Muscle of leg (tissue), 11 donors: ENCODE results near the gene AATK. TPM values are rescaled to one million over a fixed set of nuclear protein-coding genes. Genes with fewer than 3 reads are reported as not detected.

Experiments used
- DNase-seq: peaks from one replicate; pipeline ENCODE4 v3.0.0; 2013
- H3K27ac ChIP-seq: one replicate; pipeline ENCODE4 v1.5.1; 2013; ENCODE audit warnings: mild to moderate bottlenecking, low read length, control low read depth
- H3K27me3 ChIP-seq: one replicate; pipeline ENCODE4 v1.6.1; 2013; ENCODE audit warnings: low read length; ENCODE audit not compliant: control insufficient read depth, insufficient read depth
- H3K36me3 ChIP-seq: one replicate; pipeline ENCODE4 v1.6.1; 2013; ENCODE audit warnings: low read length; ENCODE audit not compliant: control insufficient read depth, insufficient read depth
- H3K4me1 ChIP-seq: one replicate; pipeline ENCODE4 v1.6.1; 2013; ENCODE audit warnings: low read length; ENCODE audit not compliant: control insufficient read depth, insufficient read depth
- H3K4me3 ChIP-seq: one replicate; pipeline ENCODE4 v1.5.1; 2013; ENCODE audit warnings: low read length, control low read depth
- H3K9me3 ChIP-seq: replicated peaks from 2 replicates; pipeline ENCODE4 v1.6.1; 2013; ENCODE audit warnings: low read depth, low read length; ENCODE audit not compliant: control insufficient read depth
- WGBS: methylation state at CpG from one replicate; pipeline ENCODE4 v1.1.5; 2013; ENCODE audit warnings: missing lambda C conversion rate; ENCODE audit not compliant: insufficient coverage; 5-methylcytosine and 5-hydroxymethylcytosine counted together
- polyA plus RNA-seq, 8 donors: library from polyadenylated mRNA; unstranded; fragments of 120-200 nt; gene quantifications; one replicate each; pipeline versions ENCODE4 v1.2.1 to v1.2.3, GENCODE V29; 2013; ENCODE audit warnings: inconsistent platforms in 1 of 8, low replicate concordance in 1 of 8; ENCODE audit not compliant: insufficient read length in 8 of 8, insufficient read depth in 1 of 8
- total RNA-seq: library from RNA; stranded (reverse); fragments of 120-200 nt; gene quantifications from one replicate; pipeline ENCODE4 v1.2.4, GENCODE V29; 2013

AATK gene
- total and polyA plus RNA-seq, 9 donors = 6.3 to 18.1 (median 9.6) TPM

DNA sequence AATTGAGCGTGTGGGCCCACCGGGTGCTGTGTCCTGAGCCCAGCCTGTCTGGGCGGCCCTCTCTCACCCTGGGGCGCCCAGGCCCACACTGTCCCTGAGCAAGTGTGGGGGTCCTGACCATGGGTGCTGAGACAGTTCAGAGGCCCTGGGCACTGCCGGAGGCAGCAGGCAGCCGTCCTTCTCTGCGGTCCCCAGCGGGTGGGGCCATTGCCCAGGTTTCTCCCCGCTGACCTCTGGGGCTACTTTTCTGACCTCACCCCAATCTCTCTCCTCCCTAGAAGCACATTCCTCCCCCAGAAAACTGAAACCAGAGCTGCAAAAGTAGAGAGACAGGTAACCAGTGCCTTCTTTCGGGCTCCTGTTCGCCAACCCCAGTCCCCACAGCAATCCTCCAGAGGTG is 36.7 kb downstream of the AATK start:
- H3K27ac ChIP-seq = no peak overlapping the region
- no peak for DNase-seq
- peaks cover 32% of the 10 kb centered on the region for H3K4me1 ChIP-seq
- no peak overlapping the region for H3K4me3 ChIP-seq
- H3K9me3 ChIP-seq = no peaks in the 10 kb centered on the region
- H3K27me3 ChIP-seq = no peaks in the 10 kb centered on the region
- WGBS = 73% methylated on average over 10 of the region's 11 CpGs
- H3K36me3 ChIP-seq = peaks cover 6% of the 10 kb centered on the region

DNA sequence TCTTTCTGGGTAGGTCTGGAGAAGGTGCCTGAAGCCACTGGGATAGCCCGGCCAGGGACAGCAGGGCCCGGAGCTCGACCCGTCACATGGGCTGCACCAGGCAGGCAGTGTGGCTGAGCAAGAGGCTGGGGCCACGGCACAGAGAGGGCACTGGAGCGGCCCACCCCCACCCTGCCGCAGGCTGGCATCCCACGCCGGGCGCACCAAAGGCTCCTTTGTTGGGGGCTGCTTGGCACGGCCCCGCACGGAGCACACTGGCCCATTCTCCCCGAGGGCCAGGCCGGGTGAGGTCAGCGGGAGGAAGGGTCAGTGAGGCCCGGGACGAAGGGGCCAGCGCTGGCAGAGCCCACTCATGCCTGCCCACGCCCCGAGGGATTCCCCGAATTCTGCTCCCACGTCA is 37.2 kb downstream of the AATK start:
- H3K27ac ChIP-seq = no peak overlapping the region
- H3K36me3 ChIP-seq = peaks cover 6% of the 10 kb centered on the region
- 92% methylated on average over 22 of the region's 23 CpGs for WGBS
- no peaks in the 10 kb centered on the region for H3K9me3 ChIP-seq
- no peak overlapping the region for H3K4me3 ChIP-seq
- no peak for DNase-seq
- H3K4me1 ChIP-seq = peaks cover 35% of the 10 kb centered on the region
- no peaks in the 10 kb centered on the region for H3K27me3 ChIP-seq

DNA sequence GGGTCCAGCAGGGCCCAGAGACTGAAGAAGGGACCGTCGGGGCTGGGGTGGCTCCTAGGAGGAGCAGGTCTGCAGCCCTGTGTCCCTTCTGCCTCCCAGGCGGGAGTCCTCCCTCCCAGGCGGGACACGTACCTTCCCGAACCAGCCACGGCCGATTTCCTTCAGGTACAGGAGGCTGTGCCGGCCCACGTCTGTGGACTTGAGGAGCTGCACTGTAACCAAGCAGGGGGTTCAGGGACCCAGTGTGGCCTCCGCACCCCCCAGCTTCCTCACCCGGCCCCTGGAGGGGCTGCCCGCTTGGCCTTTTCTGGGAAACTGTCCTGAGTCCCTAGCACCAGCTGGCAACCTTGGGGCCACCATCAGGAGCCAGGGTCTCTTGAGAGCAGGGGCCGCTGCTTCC is 37.7 kb downstream of the AATK start:
- H3K4me3 ChIP-seq = no peak overlapping the region

DNA sequence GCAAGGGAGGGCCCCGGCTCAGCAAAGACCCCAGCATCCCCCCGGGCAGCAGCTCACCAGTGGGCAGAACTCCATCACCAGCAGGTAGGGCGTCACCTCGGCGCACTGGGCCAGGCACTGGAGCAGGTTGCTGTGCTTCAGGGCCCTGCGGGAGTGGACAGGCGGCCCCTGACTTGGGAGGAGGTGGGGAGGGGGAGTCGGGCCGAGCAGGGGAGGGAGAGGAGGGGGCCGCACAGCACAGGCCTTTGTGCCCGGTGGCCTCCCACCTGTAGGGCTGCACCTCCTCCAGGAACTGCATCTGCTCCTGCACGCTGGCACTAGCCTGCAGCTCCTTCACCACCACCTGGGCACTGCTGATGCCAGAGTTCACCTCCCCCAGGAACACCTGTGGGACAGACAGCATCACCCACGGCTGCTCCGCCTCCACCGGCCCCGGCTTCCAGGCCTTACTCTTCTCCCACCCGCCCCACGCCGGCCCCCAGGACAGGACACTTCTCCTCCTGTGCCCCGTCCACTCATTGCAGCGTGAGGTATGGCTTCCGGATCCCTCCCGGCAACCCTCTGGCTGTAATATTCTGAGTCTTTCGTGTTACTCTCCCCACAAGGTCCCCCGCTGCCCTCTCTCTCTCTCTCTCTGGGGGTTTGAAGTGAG is 38.4 kb downstream of the AATK start:
- no peak overlapping the region for H3K27ac ChIP-seq
- H3K4me3 ChIP-seq = no peak overlapping the region
- WGBS = 69% methylated on average over 11 of the region's 25 CpGs
- H3K9me3 ChIP-seq = no peaks in the 10 kb centered on the region
- H3K36me3 ChIP-seq = peaks cover 6% of the 10 kb centered on the region
- peaks cover 42% of the 10 kb centered on the region for H3K4me1 ChIP-seq
- H3K27me3 ChIP-seq = peaks cover 3% of the 10 kb centered on the region
- no peak for DNase-seq

More for the DNA sequence above, 37.7 kb downstream of the AATK start:
- WGBS = 78% methylated on average over 14 of the region's 14 CpGs
- Histone ChIP-seq H3K27me3 (no peaks in the 10 kb centered on the region), H3K27ac (no peak overlapping the region), H3K9me3 (no peaks in the 10 kb centered on the region), H3K4me1 (peaks cover 36% of the 10 kb centered on the region), H3K36me3 (peaks cover 6% of the 10 kb centered on the region)
- DNase-seq = no peak

DNA sequence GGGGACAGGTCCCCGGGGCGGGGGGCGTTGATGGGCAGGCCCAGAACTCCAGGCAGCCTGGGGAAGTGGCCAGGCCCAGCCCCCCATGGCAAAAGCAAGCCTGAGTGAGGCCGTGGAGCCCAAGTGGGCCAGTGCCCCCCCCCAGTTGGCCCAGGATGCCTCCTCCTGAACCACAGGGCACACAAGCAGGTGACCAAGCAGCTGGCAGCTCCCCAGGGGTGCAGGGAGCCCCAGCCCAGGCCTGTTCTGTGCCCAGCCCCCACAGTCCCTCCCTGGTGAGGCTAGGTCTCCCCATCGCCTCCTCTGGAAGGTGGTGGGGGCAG is 38.9 kb downstream of the AATK start:
- H3K9me3 ChIP-seq = no peaks in the 10 kb centered on the region
- WGBS = 63% methylated on average over 2 of the region's 5 CpGs
- no peak overlapping the region for H3K4me3 ChIP-seq
- no peak overlapping the region for H3K27ac ChIP-seq
- peaks cover 5% of the 10 kb centered on the region for H3K27me3 ChIP-seq
- peaks cover 6% of the 10 kb centered on the region for H3K36me3 ChIP-seq
- no peak for DNase-seq
- H3K4me1 ChIP-seq = peaks cover 42% of the 10 kb centered on the region

DNA sequence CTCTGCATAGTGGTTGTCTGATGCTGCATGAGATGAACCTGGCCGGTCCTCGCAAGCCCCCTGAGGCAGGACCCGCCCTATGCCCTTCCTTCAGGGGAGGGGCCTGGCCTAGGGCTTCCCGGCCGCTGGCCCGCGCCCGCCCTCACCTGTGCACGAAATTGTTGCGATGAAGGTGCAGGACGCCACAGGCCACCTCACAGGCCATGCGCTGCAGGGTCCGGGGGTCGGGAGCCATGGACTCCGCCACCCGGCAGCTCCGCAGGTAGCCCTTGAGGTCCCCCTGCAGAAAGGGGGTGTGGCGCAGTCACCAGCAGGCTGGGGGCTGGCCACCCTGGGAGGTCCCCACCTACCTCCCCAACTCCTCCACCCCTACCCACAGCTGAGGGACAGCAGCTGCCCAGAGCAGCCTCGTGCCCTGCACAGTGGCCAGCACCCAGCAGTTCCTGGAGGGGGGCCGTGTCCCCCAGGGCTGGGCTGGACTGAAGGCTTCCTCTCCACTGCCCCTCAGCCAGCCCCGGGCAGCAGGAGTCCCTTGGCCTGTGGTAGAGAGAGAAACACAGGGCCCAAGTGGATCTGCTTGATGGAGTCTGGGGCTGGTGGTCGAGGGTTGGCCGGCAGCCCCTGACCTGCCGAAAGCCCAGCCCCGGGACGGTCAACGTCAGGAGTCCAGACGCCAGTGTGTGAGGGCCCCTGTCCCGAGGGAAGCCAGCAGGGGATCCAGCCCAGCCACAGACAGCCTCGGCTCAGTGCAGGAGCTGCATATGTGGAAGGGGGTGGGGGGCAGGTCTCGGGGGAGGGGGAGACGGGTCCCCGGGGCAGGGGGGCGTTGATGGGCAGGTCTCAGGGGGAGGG is 39.5 kb downstream of the AATK start:
- Histone ChIP-seq H3K27me3 (peaks cover 9% of the 10 kb centered on the region), H3K27ac (peak overlapping the region; percentile 6), H3K36me3 (peaks cover 6% of the 10 kb centered on the region), H3K4me1 (peaks cover 42% of the 10 kb centered on the region), H3K4me3 (no peak overlapping the region), H3K9me3 (no peaks in the 10 kb centered on the region)
- 55% methylated on average over 21 of the region's 34 CpGs for WGBS
- no peak for DNase-seq

DNA sequence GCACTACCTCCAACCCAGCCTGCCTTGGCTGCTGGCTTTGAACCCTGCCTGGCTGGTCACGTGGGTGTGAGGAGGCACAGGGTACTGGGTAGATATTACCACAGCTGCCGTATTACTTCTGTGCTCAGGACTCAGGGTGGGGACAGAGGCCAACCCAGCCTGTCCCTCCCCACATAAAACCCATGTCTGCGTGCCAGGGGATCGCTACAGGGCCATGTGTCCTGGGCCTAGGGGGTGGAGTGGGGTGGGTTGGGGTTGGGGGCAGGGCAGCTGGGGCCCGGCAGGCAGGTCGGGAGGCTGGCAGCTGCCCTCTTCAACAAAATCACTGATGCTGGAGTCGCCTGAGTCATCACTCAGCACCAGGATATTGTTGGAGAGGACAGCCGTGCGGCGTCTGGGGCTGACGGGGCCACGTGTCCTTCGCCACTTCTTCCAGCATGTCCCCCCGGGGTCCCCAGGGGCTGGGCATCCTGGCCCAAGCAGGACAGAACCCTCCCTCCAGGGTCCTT is 40.4 kb downstream of the AATK start:
- Histone ChIP-seq H3K4me3 (no peak overlapping the region), H3K9me3 (no peaks in the 10 kb centered on the region), H3K27ac (peak overlapping the region; percentile 71), H3K36me3 (peaks cover 6% of the 10 kb centered on the region), H3K4me1 (peaks cover 42% of the 10 kb centered on the region), H3K27me3 (peaks cover 16% of the 10 kb centered on the region)
- WGBS = 55% methylated on average over 4 of the region's 14 CpGs
- DNase-seq = peak; percentile 76

DNA sequence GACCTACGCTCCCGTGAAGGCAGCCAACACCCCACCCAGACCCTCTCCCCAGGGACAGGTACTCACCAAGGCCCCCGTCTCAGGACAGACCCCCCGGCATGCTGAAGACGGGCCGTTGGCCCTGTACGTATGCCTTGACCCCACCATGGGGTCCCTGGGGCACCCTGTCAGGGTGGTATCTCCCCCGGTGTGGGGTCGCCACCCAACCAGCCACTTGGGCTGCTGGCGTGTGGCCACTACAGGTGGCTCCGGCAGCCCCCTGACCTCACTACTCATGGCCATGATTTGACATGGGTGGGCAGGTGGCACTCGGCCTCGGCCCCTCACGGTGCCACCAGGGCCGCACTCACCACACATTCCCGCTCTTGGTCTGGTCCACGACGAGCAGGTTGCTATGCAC is 41.6 kb downstream of the AATK start:
- H3K36me3 ChIP-seq = peaks cover 6% of the 10 kb centered on the region
- no peak overlapping the region for H3K27ac ChIP-seq
- no peaks in the 10 kb centered on the region for H3K9me3 ChIP-seq
- 85% methylated on average over 17 of the region's 18 CpGs for WGBS
- H3K4me1 ChIP-seq = peaks cover 44% of the 10 kb centered on the region
- H3K4me3 ChIP-seq = no peak overlapping the region
- no peak for DNase-seq
- H3K27me3 ChIP-seq = peaks cover 16% of the 10 kb centered on the region

DNA sequence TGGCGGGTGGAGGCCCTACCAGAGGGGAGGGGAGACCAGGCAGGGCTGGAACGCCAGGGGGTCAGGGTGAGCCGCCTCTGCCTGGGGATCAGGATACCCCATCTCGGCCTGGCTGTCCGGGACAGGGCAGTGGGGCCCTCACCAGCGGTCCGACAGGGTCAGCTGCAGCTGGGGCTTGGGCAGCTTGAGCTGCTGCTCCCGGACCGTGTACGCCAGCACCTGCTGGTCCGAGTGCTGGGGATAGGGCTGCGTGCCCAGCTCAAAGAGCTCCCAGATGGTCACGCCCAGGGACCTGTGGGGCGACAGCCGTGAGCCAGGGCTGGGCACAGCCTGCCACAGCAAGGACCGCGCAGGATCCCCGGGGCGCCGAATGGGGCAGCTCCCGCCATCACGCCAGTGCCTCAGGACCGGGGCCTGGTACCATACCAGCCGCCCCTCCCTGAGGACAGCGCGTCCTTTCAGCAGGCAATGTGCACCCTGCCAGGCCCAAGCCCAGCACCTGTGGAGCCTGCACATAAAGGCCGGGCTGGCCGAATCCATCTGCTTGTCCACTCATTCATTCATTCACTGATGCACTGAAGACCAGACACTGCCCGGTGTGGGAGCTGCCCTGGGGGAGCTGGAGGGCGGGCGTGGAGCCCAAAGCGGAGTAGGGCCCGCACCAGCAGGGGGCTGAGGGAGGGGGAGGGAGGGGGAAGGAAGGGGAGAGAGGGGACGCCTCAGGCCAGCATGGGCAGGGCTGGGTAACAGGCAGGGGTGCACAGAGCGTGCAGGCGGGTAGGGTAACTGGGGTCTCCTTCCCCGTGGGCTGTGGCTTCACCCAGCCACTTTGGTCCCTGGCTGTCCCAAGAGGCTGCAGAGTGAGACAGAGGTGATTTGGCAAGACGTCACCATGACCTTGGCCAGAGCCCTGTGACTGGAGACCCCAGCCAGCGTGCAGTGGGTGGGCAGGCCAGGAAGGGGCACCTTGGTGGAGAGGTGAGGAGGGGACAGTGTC is 42.7 kb downstream of the AATK start:
- WGBS = 86% methylated on average over 36 of the region's 39 CpGs
- DNase-seq = no peak
- H3K9me3 ChIP-seq = no peaks in the 10 kb centered on the region

More for the DNA sequence above, 42.7 kb downstream of the AATK start:
- H3K36me3 ChIP-seq = peaks cover 6% of the 10 kb centered on the region
- peaks cover 53% of the 10 kb centered on the region for H3K4me1 ChIP-seq
- H3K27me3 ChIP-seq = peaks cover 16% of the 10 kb centered on the region
- H3K27ac ChIP-seq = no peak overlapping the region
- no peak overlapping the region for H3K4me3 ChIP-seq
